ENCODE measurements around the gene STT3A.
A peak's percentile ranks its signal among the peaks of the same experiment; 100 is the strongest.

Gene STT3A

GRCh38 chr11:125609545-125609944, 16.9 kb downstream of the STT3A start:
- H3K27ac ChIP-seq: no peak overlapping the region
- no peak for TF ChIP-seq CTCF (conservative IDR thresholded peaks at IDR 0.05)

- TF ChIP-seq CTCF (conservative IDR thresholded peaks at IDR 0.05): no peak
- no peak overlapping the region for H3K27ac ChIP-seq
Observed at GRCh38 chr11:125618383-125618782, 25.7 kb downstream of the STT3A start.

GRCh38 chr11:125621995-125622394, 29.3 kb downstream of the STT3A start:
- no peak overlapping the region for H3K27ac ChIP-seq
- no peak for TF ChIP-seq CTCF (conservative IDR thresholded peaks at IDR 0.05)

- no peak for TF ChIP-seq CTCF (conservative IDR thresholded peaks at IDR 0.05)
- H3K27ac ChIP-seq: 0 out of 2 replicates have a peak overlapping the region, but pooled peaks have one; percentile 96
Observed at GRCh38 chr11:125623064-125623463, 30.4 kb downstream of the STT3A start.

- no peak for TF ChIP-seq CTCF (conservative IDR thresholded peaks at IDR 0.05)
- H3K27ac ChIP-seq: peak within 1 kb of the TSS; percentile 96
Observed at GRCh38 chr11:125624756-125625213, 32.1 kb downstream of the STT3A start, which contains the start of gene CHEK1. TSS of gene CHEK1 (plus strand) at chr11:125625163. CDS start at chr11:125626769, 1,606 bp downstream.

- H3K27ac ChIP-seq: peak overlapping the region; percentile 96
- no peak for TF ChIP-seq CTCF (conservative IDR thresholded peaks at IDR 0.05)
Observed at GRCh38 chr11:125625225-125625629, 32.6 kb downstream of the STT3A start.

GRCh38 chr11:125625630-125626287, 33.1 kb downstream of the STT3A start:
- no peak for TF ChIP-seq CTCF (conservative IDR thresholded peaks at IDR 0.05)
- H3K27ac ChIP-seq: peak overlapping the region; percentile 96

Measured in VCaP (cell line).